K562 (cell line): ENCODE data around the gene TALDO1. TPM values are rescaled to one million over a fixed set of nuclear protein-coding genes. Genes with fewer than 3 reads are reported as not detected.

Source experiments
- ATF2 ChIP-seq: sonication (generic); formaldehyde crosslinking; IDR thresholded peaks from 2 replicates; pipeline ENCODE4 v1.8.1; 2022; ENCODE audit warnings: missing genetic modification reagents
- CSDE1 ChIP-seq, 2 experiments: fragments of 450-650 bp; IDR thresholded peaks; 2 replicates each; pipeline ENCODE4 v1.6.1; 2016; ENCODE audit warnings: mild to moderate bottlenecking in 1 of 2
- CXXC5 ChIP-seq: fragments of 250-450 bp; sonication (Bioruptor Pico); IDR thresholded peaks from 2 replicates; pipeline ENCODE4 v1.8.0; 2022; ENCODE audit warnings: inconsistent platforms, mild to moderate bottlenecking, moderate library complexity
- E2F6 ChIP-seq, 2 experiments: IDR thresholded peaks; 2 replicates each; pipeline ENCODE4 v1.6.1; 2011; ENCODE audit warnings: borderline replicate concordance in 1 of 2, control low read depth in 1 of 2, low read depth in 1 of 2, low read length in 1 of 2, mild to moderate bottlenecking in 1 of 2, mixed read lengths in 1 of 2, moderate library complexity in 1 of 2; ENCODE audit not compliant: insufficient read depth in 1 of 2, insufficient read length in 1 of 2, poor library complexity in 1 of 2, severe bottlenecking in 1 of 2; ENCODE audit errors: extremely low read depth in 1 of 2
- KLF6 ChIP-seq: fragments of 250-450 bp; sonication (Bioruptor Pico); IDR thresholded peaks from 2 replicates; pipeline ENCODE4 v1.4.0; 2020; ENCODE audit warnings: mild to moderate bottlenecking, moderate library complexity, borderline replicate concordance
- LEF1 ChIP-seq: fragments of 450-650 bp; IDR thresholded peaks from 2 replicates; pipeline ENCODE4 v1.6.1; 2016; ENCODE audit warnings: mild to moderate bottlenecking
- NFE2L1 ChIP-seq: fragments of 450-650 bp; IDR thresholded peaks from 2 replicates; pipeline ENCODE4 v1.6.1; 2016; ENCODE audit warnings: missing genetic modification characterization, low read depth, mild to moderate bottlenecking, missing compliant biosample characterization, moderate library complexity, borderline replicate concordance
- NRF1 ChIP-seq, 2 experiments: fragments of 450-650 bp; IDR thresholded peaks in 1 of 2; conservative IDR thresholded peaks in 1 of 2; 2 replicates each; pipeline ENCODE4 v1.6.1; 2014; ENCODE audit warnings: mild to moderate bottlenecking in 2 of 2
- PATZ1 ChIP-seq: fragments of 250-450 bp; sonication (Bioruptor Pico); IDR thresholded peaks from 2 replicates; pipeline ENCODE4 v1.5.0; 2020; ENCODE audit warnings: mild to moderate bottlenecking, borderline replicate concordance
- RB1 ChIP-seq: fragments of 450-650 bp; IDR thresholded peaks from 2 replicates; pipeline ENCODE4 v1.6.1; 2017; ENCODE audit warnings: low read depth, mild to moderate bottlenecking
- ZBED1 ChIP-seq: IDR thresholded peaks from 2 replicates; pipeline ENCODE4 v1.6.1; 2014
- ZNF318 ChIP-seq, 2 experiments: fragments of 450-650 bp; IDR thresholded peaks; 2 replicates each; pipeline ENCODE4 v1.6.1; 2016; ENCODE audit warnings: mild to moderate bottlenecking in 2 of 2, borderline replicate concordance in 1 of 2, low read depth in 1 of 2, moderate library complexity in 1 of 2
- ZNF354B ChIP-seq: fragments of 250-450 bp; sonication (Bioruptor Pico); IDR thresholded peaks from 2 replicates; pipeline ENCODE4 v1.4.0; 2020
- polyA plus RNA-seq, 8 experiments: library from polyadenylated mRNA; depleted of rRNA in 4 of 8; stranded (reverse) in 5 of 8; unstranded in 3 of 8; fragments of >200 nt; fragmentation: Nextera tagmentation in 2 of 8; fragmentation: Illumina TruSeq in 1 of 8; extraction: Ambion mirVana in 2 of 8; extraction: Trizol in 1 of 8; gene quantifications; 2 replicates each; pipeline versions ENCODE4 v1.2.1 to v1.2.3, GENCODE V29; 2011 to 2014; ENCODE audit warnings: inconsistent platforms in 1 of 8, missing spikeins in 1 of 8
- total RNA-seq, 7 experiments: library from RNA; depleted of rRNA in 6 of 7; stranded (reverse); fragments of >200 nt in 6 of 7; fragmentation: Illumina TruSeq in 2 of 7; extraction: Trizol in 2 of 7; gene quantifications; 2 replicates each; pipeline versions ENCODE4 v1.2.1 to v1.2.3, GENCODE V29; 2011 to 2021; ENCODE audit warnings: low replicate concordance in 1 of 7

Gene TALDO1
- total and polyA plus RNA-seq, 9 of the 15 experiments (the other 6 are each of a cell fraction or from before 2014, with no cell fraction given) = 260 to 541 (median 441) TPM

- no peak for TF ChIP-seq ATF2
- TF ChIP-seq ZBED1 = no peak
- TF ChIP-seq PATZ1 (CRISPR knock-in tag) = no peak
- TF ChIP-seq NFE2L1 (tag) = no peak
- TF ChIP-seq ZNF354B (CRISPR knock-in tag) = no peak
- TF ChIP-seq LEF1 = no peak
- TF ChIP-seq CXXC5 (CRISPR knock-in tag) = no peak
- TF ChIP-seq E2F6 (IDR thresholded peaks at IDR 0.05; ENCODE audit: borderline replicate concordance in 1 of 2, extremely low read depth in 1 of 2, insufficient read depth in 1 of 2, insufficient read length in 1 of 2, low read depth in 1 of 2, low read length in 1 of 2, poor library complexity in 1 of 2, severe bottlenecking in 1 of 2) = no peak
- no peak for TF ChIP-seq RB1
- TF ChIP-seq CSDE1 (IDR thresholded peaks at IDR 0.05) = no peak
- TF ChIP-seq NRF1 (conservative IDR thresholded peaks at IDR 0.05 in 1 of 2, IDR thresholded peaks at IDR 0.05 in 1 of 2) = no peak
- no peak for TF ChIP-seq KLF6 (CRISPR knock-in tag)
- no peak for TF ChIP-seq ZNF318 (IDR thresholded peaks at IDR 0.05; ENCODE audit: borderline replicate concordance in 1 of 2, low read depth in 1 of 2)
Observed at GRCh38 chr11:795634-796564, 48.6 kb downstream of the TALDO1 start (continued).
